ENCODE measurements around the gene ABCB6.

DNA sequence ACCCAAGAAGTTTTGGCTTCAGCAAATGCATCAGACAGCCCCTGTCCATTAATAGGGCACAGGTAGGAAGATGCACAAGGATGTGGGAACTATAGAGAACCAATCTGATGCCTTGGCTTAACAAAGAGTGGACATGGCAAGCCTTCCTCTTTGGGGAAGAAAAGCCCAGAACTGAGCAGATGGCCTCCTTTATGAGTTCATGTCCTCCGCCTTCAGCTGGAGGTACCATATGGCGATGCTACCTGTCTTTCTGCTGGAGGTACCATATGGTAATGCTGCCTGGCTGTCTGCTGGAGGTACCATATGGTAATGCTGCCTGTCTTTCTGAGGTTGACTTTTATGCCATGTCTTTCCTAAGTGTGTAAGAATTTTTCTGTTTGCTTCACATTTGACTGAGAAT is 34.6 kb downstream of the ABCB6 start:
- TF ChIP-seq, protein P1, sequence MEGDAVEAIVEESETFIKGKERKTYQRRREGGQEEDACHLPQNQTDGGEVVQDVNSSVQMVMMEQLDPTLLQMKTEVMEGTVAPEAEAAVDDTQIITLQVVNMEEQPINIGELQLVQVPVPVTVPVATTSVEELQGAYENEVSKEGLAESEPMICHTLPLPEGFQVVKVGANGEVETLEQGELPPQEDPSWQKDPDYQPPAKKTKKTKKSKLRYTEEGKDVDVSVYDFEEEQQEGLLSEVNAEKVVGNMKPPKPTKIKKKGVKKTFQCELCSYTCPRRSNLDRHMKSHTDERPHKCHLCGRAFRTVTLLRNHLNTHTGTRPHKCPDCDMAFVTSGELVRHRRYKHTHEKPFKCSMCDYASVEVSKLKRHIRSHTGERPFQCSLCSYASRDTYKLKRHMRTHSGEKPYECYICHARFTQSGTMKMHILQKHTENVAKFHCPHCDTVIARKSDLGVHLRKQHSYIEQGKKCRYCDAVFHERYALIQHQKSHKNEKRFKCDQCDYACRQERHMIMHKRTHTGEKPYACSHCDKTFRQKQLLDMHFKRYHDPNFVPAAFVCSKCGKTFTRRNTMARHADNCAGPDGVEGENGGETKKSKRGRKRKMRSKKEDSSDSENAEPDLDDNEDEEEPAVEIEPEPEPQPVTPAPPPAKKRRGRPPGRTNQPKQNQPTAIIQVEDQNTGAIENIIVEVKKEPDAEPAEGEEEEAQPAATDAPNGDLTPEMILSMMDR (IDR thresholded peaks at IDR 0.05): no peak
- TF ChIP-seq POLR2A (IDR thresholded peaks at IDR 0.05): no peak

Measured in tibial nerve (tissue), 3 donors.